ENCODE results near the gene ZNF528.
A peak's percentile ranks its signal among the peaks of the same experiment; 100 is the strongest.

ZNF528 gene

DNA sequence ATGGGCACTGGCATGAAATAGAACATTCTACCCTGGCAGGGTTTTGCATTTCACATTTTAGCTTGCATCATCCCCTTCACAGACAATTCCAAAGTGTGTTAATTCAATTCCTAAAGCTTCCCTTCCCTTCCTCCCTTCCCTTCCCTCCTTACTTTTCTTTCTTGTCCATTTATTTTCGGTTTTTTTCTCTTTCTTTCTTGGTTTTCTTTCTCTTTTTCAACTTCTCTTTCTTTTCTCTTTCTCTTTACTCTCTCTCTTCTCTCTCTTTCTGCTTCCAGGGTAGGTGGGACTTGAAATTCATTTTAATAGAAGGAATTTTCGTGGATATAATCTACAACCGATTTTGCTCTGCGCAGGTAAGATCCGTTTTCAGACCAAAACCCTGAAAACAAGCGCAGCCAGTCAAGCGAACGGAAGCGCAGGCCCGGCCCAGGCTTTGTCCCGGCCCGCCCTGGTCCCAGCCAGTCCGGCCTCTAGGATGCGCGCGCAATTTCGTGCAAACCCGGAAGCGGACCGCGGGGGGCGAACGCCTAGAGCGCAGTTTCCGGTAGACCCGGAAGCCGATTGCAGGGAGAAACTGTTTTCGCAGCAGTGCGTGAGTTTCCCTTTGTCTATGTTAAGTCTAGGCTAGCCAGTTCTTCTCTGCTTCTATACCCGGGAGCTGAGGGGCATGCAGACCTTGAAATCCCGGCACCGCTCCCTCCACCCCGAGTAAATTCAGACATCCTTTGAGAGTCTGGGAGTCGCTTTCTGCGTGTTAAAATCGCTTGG is at the start of gene ZNF528:
Gene ZNF528, plus strand, starts transcription at position 540 of the 771 bp plus-strand sequence. CDS start 4,165 bp downstream, outside the sequence.
- peak; percentile 68 for DNase-seq

DNA sequence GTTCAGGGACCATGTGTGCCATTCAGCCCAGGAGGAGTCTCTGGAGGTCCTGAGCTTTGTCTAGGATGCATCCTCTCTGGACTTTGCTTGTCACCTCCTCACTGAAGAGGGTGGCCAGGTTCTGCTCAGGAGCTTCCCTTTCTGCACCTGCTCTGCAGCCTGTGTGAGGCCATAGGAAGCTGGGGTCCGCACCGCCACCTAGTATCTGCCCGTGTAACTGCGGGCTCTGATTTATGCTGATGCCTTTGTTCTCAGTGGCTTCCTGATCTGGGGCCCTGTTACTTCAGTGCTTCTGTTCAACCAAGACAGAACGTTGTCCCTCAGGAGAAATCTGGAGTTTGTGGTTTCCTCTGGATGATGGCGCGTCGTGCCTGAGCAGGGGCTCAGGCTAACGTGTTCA is 46.1 kb upstream of the ZNF528 start:
- no peak for DNase-seq

DNA sequence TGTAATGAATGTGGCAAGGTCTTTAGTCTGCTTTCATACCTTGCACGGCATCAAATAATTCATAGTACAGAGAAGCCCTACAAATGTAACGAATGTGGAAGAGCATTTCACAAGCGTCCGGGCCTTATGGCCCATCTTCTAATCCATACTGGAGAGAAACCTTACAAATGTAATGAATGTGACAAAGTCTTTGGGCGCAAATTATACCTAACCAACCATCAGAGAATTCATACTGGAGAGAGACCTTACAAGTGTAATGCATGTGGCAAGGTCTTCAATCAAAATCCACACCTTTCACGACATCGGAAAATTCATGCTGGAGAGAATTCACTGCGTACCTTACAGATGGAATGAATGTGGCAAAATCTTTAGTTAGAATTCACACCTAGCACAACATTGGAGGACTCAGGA is 31.2 kb upstream of the ZNF528 start:
- no peak for DNase-seq

DNA sequence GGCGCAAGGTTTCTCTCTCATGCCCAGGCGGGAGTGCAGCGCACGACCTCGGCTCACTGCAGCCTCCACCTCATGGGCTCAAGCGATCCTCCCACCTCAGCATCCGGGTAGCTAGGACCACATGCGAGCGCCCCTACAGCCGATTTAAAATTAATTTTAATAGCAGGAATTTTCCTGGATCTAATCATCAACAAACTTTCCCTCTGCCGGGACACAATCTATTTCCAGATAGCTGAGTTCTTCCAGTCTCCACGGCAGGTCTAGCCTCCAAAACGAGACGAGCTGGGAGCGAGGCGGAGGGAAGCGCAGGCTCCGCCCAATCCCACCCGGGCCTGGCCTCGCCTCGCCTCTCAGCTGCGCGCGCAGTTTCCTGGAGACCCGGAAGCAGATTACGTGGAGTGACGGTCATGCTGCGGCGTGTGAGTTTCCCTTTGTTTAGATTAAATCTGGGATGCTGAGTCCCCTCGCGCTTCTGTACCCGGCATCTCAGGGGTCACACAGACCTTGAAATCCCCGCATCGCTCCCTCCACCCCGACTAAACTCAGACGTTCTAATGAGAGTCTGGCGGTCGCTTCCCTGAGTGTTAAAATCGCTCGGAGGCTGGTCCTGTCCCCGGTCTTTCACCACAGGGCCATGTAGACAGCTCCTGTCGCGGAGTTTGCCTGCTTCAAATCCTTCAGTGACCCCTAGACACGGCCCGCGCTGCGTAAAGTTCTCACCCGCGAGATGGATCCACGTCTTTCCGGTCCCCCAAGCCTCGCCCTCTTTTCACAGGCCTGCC is 27.9 kb upstream of the ZNF528 start, which contains the start of gene ZNF880:
Gene ZNF880, plus strand, starts transcription at position 365 of the 782 bp plus-strand sequence. Its CDS starts 43 bp downstream, at position 408.
- DNase-seq = peak; percentile 63

DNA sequence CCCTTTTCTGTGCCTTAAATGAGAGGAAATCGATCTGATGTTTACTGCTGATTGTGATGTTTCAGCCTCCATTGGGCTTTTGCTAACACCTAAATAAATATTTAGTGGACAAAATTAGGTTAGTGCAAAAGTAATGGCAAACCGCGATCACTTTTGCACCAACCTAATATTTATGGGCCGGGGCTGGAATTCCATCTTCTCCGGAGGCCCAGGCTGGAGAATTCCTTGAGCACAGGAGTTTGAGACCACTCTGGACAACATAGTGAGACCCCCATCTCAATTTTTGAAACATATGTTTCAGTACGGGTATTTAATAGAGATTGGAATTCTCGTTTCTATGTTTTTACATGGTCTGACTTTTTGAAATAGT is 27.3 kb upstream of the ZNF528 start:
- DNase-seq = no peak

DNA sequence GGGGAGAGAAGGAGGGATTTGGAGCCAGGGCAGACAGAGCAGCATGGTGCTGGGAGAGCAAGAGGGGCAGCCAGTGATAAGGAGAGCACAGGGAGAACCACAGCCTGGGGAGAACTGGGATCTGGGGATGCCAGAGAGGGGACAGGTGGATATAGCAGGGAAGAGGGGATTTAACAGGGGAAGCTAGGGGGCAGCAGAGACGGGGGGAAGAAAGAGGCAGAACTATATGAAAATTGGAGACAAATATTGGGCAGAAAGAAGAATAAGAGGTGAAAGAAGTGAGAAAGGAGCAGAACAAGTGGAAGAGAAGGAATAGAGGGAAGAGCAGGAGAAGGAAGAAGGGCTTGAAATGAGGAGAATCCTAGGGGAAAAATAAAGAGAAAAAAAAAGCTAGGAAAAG is 6.5 kb upstream of the ZNF528 start:
- DNase-seq = no peak

DNA sequence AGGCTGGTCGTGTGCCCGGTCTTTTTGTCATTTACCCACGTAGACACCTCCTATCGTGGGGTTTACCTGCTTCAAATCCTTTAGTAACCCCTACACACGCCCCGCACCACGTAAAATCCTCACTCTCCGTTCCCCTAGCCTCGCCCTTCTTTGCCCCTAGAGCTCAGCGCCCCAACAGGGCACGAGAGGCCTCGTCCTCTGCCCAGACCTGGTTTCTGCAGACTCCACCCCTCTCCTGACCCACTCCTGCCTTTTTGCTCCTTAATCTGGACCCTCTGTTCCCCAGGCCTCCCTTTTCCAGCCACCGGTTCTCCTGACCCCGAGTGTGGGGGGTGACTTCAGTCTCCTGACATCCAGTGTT is 412 bp downstream of the ZNF528 start:
- no peak for DNase-seq

DNA sequence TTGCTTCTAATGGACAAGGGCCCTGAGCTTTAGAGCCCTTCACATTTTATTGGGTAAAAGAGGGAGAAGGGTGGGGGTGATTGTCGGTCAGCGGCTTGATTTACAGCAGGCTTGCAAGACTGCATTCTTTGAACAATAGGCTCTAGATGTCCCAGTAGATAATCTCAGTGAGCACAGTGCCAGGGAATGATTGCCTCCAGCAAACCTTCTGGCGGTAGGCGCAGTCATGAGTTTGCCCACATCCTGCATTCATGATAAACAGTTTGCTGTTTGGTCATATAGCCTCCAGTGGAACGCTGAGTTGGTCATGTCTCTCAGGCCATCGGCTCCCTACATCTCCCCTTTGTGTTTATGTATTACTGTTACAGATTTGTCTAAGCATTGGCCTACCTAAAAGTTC is 12.6 kb downstream of the ZNF528 start:
- DNase-seq = no peak

DNA sequence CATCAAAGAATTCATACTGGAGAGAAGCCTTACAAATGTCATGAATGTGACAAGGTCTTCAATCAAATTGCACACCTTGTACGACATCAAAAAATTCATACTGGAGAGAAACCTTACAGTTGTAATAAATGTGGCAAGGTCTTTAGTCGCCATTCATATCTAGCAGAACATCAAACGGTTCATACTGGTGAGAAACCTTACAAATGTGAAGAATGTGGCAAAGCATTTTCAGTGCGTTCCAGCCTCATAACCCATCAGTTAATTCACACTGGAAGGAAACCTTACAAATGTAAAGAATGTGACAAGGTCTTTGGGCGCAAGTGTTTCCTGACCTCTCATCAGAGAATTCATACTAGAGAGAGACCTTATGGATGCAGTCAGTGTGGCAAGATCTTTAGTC is 18.1 kb downstream of the ZNF528 start:
- DNase-seq = no peak

DNA sequence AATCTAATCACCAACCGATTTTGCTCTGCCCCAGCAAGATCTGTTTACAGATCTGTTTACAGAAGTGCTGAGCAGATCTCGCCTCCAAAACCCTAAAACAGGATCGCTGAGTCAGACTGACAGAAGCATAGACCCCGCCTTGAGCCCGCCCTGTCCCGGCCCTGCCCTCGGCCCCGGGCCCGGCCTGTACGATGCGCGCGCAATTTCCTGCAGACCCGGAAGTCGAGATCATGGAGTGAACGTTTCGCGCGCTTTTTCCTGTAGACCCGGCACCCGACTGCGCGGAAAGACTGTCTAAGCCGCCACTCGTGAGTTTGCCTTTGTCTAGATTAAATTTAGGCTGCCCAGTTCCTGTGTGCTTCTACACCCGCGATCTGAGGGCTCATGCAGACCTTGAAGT is 31.3 kb downstream of the ZNF528 start, which contains the start of gene ZNF534:
Gene ZNF534, plus strand, starts transcription at position 212 of the 400 bp plus-strand sequence. CDS start 2,327 bp downstream, outside the sequence.
- no peak for DNase-seq

DNA sequence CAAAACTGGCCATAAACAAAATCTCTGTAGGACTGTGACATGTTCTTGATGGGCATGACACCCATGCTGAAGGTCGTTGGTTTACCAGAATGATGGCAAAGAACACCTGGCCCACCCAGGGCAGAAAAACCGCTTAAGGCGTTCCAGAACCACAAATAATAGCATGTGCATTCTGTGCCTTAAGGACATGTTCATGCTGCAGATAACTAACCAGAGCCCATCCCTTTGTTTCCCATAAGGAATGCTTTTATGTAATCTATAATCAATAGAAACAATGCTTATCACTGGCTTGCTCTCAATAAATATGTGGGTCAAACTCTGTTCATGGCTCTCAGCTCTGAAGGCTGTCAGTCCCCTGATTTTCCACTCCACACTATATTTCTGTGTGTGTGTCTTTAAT is 44.5 kb downstream of the ZNF528 start:
- no peak for DNase-seq

DNA sequence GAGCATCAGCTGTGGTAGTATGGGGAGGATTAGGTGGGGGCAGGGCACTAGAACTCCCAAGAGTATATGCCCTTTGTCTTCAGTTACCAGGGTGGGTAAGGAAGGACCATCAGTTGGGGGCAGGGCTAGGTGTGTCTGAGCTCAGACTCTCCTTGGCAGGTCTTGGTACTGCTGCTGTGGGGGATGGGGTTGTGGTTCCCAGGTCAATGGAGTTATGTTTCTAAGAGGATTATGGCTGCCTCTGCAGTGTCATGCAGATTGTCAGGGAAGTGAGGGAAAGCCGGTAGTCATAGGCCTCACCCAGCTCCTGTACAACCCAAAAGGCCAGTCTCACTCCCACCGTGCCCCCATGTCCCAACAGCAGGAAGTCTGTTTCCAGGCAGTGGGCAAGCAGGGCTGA is 46.9 kb downstream of the ZNF528 start:
- DNase-seq = no peak

DNA sequence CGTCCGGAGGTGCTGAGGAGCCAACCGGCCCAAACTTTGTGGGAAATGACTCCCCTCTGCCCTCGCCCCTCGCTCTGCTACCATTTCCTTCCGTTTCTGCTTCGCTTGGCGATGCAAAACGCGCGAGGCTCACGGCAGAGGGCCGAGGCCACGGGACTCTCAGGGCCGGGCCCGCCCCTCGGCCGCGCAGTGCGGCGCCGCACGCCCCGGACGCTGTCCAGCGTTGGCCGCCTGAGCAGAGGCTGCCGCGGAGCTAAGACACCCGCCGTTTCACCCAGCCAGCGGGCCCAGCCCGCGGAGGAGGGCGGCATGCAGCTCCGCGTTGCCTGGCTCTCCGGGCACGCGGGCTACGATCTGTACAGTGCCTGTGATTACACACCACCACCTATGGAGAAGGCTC is 53.6 kb downstream of the ZNF528 start:
- DNase-seq = no peak

DNA sequence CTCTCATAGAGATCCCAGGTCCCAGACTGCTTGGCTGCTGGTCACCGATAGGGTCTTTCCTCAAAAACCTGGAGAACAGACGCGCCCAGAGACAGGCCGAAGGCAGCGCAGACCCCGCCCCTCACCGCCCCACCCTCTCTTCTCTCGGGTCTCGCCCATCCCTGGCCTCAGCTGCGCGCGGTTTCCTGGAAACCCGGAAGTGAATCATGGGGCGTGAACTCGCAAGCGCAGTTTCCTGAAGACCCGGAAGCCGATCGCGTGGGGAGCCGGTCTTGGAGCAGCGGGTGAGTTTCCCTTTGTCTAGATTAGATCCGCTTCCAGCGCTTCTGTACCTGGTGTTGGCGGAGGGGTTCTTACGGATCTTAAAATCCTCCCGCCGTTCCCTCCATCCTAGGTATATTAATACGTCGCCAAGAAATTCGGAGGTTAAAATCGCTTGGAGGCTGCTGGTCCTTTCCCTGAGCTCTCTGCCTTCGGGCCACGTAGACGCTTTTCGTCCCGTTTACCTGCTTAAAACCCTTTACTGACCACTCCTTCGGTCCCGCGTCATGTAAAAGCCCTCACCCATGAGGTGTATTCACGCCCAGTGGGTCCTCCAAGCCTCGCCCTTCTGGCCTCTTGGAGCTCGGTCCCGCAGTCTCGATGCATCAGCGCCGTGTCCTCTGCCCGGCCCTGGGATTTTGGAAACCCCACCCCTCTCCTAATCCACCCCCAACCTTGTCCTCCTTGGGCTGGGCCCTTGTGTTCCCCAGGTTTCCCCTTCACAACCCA is 55.9 kb downstream of the ZNF528 start, which contains the start of gene ZNF578:
Gene ZNF578, plus strand, starts transcription at position 230 of the 771 bp plus-strand sequence. CDS start 48,293 bp downstream, outside the sequence.
- no peak for DNase-seq

DNA sequence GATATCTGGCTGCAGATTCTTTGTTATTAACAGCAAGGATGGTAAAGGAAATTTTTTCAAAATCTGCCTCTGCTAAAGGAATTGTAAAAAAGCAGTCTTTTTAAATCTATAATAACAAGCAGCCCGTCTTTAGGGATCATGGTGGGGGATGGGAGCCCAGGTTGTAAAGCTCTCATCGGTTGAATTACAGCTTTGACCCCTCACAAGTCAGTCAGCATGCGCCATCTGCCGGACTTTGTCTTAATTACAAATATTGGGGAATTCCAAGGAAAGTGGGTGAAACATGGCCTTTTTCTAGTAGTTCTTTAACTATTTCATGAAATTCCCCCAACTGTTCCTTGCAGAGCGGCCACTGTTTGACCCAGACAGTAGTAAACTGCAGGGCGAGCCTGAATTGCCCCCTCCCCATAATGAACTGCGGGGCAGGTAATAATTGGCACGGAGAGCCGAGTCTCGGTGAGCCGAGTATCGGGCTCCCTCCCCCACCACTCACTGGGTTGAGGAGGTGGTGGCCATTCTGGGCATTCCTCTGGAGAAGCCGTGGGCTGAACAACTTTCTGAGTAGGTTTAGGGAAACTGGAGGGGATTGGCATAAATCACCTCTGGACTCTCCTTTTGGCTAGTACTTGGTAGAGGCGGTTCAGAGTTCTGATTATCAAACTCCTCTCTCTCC is 67.3 kb downstream of the ZNF528 start:
- DNase-seq = no peak
